NOMO-1 treated with dmso at 0.1 percent for 144 hours (cell line): ENCODE results near the gene CRADD.
"Not testable (repeated sequence)": the region's sequence is repeated elsewhere in the genome, so short reads cannot be mapped to it uniquely, and the experiment has no call there.

Experiments used
- DNase-seq: peaks from one replicate; lab custom pipeline; 2025; ENCODE audit not compliant: unreplicated experiment; lab: John Stamatoyannopoulos, UW

CRADD gene

DNA sequence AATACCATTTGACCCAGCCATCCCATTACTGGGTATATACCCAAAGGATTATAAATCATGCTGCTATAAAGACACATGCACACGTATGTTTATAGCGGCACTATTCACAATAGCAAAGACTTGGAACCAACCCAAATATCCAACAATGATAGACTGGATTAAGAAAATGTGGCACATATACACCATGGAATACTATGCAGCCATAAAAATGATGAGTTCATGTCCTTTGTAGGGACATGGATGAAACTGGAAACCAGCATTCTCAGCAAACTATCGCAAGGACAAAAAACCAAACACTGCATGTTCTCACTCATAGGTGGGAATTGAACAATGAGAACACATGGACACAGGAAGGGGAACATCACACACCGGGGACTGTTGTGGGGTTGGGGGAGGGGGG, 104.8 kb downstream of the CRADD start:
- not testable (repeated sequence) for DNase-seq

DNA sequence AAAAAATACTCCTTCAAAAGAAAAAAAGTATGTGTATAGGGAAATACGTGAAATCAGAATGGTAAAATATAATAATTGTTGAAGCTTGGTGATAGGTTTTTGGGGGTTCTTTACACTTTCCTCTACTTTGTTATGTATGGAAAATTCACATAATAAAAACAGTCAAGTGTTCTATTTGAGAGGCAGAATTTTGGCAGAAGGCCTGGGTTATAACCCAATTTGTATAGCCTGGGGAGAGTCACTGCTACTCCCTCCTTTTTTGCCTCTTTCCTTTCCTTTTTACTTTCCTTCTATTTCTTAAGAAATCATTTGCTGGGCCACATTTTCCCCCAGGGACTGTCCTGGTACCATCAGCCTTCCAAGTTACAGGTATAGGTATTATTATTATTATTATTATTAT, 105.7 kb downstream of the CRADD start:
- no peak for DNase-seq

DNA sequence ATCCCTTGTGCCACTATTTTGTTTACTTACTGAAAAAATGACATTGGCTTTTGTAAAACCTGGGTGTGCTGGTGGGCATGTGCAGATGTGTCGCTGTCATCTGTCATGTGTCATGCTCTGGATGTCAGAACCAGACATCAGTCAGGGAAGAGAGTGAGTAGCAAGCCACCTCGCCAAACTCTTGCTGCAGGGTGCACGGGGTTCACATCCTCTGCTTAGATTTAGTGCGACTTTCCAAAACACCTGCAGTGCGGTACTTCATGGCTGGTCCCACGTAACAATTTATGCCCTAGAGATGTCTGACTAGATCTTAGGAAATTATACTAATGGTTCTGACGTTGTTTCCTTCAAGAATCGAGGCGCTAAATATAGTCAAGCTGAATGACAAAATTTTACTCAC, 106.7 kb downstream of the CRADD start:
- no peak for DNase-seq

DNA sequence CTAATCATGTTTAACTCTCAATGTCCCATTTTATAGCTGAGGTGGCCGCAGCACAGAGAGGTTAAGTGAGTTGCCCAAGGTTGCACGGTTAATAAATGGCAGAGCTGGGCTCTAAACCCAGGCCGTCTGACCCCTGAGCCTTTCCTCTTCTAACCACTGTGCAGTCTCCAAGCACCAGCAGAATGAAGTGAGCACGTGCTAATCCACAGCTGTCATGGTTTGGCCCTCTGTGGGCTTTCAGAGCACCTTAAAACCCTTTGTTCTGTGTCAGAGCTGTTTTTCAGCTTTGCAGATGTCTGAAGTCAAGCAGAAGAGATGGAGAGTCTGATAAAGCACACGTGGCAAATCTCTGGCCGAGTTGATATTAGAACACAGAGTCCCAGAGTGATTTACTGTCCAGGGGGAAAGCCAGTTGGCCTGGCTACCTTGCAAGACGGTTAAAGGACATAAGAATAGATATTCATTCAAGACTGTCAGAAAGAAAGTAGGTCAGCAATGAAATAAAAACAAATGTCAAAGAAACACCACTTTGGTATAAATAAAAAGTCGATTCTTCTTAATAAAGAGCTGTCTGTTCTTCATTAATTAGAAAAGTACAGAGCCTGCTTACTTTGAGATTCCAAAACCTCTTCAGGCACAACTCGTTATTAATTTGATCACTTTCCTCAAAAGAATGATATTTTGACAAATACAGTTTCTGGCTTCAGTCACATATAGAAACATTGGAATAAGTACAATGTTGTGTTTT, 107.3 kb downstream of the CRADD start:
- DNase-seq = no peak

DNA sequence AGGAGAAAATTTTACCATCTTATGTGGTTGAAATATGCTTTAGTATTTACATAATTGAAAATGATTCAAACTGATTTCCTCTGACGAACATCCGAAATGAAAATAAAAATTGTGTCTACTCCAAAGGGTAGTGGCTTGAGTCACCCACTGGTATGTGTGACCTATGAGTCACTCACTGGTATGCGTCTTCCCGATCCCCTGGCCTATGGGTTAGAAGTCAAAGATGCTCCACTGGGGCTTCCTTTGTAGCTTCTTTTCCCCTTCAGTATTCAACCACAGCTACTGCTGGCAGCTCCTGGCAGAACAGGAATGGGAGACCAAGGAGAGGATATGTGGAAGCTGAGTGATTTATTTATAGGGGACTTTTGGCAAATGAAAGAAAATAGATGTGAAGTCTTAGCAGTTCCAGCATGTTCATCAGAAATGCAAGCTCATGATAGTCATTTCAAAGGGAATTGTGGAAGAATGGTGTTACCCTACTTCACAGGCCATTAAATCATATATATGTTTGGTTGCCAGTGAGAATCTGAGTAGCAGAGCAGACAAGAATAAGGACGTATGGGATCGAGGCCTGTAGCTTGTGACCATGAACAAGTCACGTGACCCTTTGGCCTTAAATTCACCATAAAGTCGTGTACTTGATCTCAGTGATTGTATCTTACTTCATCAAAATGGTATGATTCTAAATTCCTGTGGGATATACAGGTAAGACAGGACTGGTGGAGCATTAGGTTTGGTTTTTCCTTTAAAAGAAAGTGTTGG, 108.3 kb downstream of the CRADD start:
- peak; percentile 22 for DNase-seq

DNA sequence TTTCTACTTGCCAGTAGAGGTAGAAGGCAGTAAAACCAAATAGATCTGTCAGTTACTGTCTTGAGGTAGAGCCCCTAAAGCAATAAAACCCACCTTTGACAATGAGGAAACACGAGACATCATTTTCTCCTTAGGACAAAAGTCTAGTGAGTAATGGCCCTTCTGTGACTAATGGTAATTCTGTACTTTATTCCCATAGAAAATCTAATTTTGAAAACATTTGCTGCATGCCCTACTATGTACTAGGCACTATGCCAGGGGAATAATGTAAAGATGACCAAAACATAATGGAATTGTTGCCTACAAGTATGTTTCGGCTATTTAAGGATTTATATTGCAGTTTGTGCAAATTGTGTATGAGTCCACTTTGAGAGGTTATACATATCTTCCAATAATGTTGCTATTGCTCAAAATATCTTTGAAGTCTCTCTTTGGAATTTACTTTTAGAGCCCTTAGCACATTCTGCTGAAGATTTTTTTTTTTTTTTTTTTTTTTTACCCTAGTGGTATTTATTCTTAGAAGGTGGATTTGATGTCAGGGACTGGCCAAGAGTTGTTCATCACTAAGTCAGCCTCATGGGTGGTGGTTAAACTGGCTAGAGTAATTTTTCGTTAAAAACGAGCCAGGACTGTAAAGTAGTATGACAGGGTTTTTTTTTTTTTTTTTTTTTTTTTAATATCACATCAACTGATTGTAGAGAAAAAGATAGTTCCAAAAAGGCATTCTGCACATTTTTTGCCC, 109.7 kb downstream of the CRADD start:
- no peak for DNase-seq

DNA sequence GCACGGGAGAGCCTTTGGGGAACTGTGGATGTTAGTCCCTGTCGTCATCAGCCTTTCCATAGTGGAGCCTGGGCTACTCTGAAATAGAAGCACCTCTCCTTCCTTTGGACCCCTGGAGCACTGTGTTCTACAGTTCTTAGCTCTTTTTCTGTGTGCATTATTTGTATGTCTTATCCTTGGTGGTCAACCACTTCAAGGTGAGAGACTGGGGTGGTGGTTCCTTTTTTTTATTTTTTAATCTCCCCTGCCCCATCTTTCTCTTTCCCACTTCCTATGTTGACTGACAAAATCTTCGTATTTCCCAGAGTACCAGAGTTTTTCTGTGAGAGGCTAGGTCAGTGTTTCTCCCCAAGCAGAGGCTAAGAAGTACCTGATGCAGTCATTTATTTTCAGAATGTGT, 111.7 kb downstream of the CRADD start:
- no peak for DNase-seq

DNA sequence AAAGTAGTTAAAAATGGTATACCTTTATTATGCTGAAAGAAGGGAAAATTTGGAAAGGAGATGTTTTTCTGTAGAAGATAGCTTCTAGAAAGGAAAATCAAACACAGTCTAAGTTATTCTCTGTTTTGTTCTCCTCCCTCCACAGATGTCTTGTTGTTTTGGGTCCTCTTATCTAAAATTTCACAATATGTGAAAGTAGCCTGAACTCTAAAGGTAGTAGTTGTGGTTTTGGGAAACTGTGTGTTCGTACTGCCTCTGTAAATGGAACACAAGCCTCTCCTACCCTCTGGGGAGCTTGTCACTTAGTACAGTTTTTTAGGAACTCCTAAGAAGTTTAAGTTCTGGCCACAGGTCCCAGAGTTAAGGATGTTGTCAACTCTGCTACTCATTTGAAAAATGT, 112.6 kb downstream of the CRADD start:
- DNase-seq = no peak

DNA sequence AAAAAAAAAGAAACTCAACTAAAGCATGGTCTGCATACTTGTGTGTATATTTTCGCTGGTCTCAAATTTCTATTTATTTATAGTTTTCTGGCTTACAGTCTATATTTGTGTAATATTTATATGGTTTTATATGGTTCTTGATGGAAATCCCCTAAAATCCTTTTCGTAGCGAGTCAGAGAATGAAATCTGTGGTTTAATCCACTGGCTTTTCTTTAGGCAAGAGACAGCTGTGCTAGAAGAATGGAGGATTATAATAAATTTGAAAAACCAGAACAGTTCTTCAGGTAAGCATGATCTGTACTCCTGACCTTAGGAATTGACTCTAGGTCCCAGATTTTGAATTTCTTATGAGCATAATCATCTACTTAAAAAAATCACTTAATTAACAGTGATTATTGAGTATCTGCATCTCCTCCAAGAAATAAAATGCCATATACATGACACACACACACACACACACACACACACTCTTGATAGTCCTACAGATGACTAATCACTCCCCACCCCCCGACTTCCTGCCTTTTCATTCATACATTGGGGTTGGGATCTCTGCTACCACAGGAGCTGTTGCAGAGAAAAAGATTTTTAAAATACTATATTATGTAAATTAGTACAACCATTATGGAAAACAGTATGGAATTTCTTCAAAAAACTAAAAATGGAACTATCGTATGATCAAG, 113.4 kb downstream of the CRADD start:
- DNase-seq = no peak

DNA sequence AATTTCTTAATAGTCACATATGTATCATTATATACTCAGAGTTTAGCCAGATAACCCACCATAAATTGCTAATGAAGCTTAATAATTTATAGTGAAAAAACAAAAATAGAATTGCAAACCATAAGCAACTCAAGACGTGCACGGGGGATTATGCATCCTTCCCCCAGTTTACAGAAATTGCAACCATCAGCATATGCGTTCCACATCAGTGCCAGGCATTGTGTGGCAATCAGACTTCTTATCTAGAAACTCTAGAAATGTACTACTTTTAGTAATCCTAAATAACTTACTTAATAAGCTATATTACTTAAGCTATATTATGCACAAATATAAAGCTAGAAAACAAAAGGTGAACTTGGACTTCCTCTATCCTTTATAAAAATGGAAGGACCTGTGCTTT, 115.8 kb downstream of the CRADD start:
- DNase-seq = no peak

DNA sequence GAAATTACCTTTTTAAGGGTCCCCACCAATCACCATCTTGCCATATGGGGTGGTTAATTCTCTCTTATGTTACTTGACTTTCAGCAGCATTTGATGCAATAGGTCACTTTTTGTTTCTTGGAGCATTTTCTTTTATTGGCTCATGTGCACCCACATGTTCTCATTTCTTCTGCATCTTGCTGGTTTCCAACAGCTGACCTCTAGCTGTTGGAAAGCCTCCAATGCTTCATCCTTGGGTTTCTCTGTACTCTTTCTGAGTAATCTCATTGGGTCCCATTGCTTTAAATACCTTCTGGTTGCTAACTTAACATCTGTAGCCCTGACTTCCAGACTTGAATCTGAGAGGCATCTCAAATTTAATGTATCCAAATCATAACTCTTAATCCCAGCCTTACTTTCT, 116.8 kb downstream of the CRADD start:
- no peak for DNase-seq

DNA sequence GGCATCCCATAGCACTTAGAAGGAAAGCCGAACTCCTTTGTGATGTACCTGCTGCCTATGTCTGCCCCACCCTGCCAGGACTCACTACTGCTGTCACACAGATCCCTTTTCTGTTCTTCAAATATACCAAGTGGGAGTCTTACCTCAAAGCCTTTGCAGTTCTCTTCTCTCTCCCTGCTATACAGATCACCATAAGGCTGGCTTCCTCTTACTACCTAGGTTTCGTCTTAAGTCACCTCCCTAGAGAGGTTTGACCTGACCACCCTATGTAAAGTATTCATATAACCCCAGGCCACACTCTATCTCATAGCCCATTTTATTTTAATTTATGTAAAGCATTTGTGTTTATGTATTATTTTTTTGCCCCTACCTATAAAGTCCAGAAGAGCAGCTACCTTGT, 117.6 kb downstream of the CRADD start:
- no peak for DNase-seq

DNA sequence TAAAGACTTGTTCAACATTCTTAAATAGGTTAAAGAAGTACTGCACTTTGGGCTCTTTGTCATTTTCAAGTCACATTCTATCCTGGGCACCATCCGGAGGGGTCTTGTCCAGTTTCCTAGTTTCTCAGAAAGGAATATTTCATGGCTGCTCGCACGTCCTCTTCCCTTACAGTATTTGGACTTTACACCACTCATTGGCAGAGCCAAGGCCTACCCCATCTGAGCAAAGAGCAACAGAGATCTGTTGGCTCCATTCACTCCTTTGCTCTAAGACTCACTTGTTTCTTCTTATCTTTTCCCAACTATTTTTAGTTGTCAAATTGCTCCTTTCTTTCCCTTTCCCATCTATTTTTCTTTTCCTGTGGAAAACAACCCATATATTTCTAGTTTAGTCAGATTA, 118.2 kb downstream of the CRADD start:
- DNase-seq = no peak

DNA sequence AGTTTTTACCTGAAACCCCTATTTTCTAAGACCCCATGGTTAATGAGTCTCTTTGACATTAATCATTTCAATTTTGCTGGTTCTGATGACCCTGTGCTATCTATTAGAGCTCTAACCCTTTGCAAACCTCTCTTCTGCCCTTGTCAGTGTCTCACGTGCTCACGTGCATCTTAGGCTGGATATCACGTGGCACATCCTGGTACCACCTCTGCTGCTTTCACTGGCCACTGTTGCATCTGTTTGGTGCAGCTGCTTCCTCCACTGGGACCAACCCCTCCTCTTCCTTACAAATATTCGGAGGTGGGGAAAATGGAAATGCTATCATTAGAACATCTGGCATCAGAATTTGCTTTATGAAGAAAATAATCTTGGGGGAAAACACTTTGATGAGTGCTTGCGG, 119.6 kb downstream of the CRADD start:
- DNase-seq = no peak

DNA sequence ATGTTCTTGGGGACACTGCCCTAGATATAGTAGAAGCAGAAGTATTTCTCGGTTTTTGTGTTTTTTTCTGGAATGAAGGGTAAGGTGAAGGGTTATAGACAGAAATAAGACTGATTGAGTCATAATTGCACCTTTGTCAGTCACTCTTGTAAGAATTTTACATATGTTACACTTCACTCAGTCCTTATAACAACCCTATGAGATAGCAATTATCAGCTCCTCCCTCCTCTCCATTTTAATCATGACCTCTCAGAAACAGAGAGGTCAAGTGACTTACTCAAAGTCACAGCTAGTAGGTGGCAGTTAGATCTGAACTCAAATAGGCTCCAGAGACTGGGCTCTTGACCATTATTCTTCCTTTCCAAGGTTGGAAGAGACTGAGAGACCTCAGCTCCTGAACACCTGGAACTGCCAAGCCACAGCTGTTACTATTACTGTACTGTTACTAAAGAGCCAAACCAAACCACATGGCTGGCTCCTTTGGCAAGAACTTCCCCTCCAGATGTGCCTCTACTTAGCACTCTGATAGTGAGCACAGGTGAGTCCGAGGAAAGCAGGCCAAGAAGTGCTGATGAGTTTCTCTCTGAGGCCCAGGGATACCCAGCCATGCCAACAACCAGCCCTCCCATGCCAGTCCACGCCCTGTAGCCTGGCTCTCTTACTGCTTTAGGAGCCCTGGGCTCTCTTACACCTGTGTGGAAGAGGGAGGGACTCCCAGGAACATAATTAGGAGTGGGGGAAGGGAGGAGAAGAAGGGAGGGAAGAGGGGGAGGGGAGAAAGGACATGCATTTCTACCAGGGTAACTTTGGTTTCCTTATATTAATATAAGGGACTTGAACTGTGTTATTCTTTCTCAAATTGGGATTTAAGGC, 121.3 kb downstream of the CRADD start:
- DNase-seq = no peak

DNA sequence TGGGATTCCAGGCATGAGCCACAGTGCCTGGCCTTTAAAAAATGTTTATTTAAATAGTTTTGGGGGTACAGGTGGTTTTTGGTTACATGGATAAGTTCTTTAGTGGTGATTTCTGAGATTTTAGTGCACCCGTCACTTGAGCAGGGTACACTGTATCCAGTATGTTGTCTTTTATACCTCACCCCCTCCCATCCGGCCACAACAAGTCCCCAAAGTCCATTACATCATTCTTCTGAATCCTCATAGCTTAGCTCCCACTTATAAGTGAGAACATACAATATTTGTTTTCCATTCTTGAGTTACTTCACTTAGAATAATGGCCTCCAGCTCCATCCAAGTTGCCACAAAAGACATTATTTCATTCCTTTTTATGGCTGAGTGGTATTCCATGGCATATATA, 124.5 kb downstream of the CRADD start:
- not testable (repeated sequence) for DNase-seq

DNA sequence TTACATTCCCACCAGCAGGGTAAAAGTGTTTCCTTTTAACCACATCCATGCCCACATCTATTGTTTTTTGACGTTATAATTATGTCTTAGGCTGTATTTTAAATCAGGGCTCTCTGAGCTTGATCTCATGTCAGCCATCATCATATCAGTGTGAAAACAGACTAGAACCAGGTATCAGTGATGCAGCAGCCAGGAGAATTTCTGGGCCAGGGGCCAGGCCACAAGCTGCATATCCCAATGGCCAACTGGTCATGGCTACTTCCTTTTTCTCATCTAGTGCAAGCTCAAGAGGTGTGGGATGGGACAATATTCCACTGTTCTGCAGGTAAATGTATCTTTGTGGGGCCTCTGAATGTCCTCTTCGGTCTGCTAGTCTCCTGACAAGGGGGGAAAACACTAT, 125.1 kb downstream of the CRADD start:
- no peak for DNase-seq

DNA sequence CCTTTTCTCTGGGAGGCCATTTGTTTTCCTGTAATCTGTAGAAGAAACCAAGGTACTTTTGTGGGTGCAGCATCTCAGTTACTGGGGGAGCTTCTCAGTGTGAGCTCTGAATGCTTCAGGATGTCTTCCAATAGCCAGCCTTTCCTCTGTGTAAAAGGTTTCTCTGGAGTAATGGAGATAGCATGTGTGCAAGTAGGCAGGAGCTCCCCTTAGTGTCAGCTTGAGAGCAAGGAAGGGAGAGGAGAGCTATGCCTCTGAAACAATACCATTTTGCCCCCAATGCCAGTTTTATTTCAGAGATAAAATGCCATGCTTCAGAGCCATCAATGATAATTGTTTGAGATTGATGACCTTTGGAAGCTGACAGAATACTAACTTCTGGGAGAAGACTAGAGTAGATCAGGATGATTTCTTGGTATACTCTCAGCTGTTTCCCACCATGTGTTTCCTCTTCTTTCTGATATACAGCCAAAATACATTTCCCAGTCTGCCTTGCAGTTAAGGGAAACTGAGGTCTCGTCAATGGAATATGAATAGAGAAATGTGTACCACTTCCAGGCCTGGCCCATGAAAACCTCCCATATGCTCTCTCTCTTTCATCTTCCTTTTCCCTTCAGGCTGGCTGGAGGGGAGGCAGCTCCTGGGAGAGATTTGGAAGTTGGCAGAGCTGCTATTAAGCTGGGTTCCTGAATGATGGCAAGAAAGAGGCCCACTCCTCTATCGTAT, 125.7 kb downstream of the CRADD start:
- no peak for DNase-seq

DNA sequence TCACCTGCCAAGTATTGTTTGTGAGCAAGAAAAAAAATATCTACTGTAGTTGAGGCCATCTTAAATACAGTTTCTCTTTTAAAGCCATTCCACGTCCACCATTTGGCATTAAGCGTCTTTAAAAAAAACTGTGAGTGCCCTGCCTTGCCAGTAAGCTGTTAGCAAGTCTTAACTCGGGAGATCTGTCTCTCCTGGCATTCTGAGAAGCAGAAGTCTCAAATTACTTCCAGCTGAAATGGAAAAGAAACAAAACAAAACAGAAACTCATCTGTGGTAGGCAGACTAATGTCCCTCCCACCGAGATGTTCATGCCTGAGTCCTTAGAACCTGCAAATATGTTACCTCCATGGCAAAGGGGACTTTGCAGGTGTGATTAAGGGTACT, 126.2 kb downstream of the CRADD start:
- DNase-seq = no peak
